ENCODE measurements around the gene ING2. TPM values are rescaled to one million over a fixed set of nuclear protein-coding genes. Genes with fewer than 3 reads are reported as not detected.

Gene ING2
- total and polyA plus RNA-seq, 3 donors from 2014 or later: 38.0 to 47.3 (median 47.2) TPM

DNA sequence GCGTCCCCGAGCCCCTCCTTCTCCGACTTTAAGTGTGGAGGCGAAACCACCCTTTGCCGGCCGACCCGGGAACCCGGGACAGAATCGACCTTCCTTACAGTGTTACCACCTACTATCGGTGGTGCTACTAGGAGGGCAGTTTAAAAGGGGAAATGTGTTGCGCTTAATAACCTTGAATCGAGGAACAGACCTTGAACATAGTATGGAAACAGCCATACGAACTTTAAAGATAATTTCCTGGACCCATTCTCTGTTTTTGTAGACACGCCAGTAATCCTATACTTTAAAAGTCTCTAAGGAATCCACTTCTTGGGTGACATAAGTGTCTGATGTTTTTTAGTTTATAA lies 1.5 kb downstream of the ING2 start:
- Histone ChIP-seq H3K9me3 (no peaks in the 10 kb centered on the region), H3K27me3 (no peaks in the 10 kb centered on the region), H3K4me1 (peaks cover 21% of the 10 kb centered on the region), H3K36me3 (ENCODE audit: low read depth, missing control alignments) (no peaks in the 10 kb centered on the region), H3K4me3 (peak overlapping the region; percentile 91 to 94), H3K27ac (peak overlapping the region; percentile 97 to 99)
- 1 to 4% methylated on average over 9 to 14 of the region's 14 CpGs for WGBS, 2 donors
- DNase-seq: no peak
- no peak for TF ChIP-seq POLR2A (IDR thresholded peaks at IDR 0.05)
- TF ChIP-seq, protein P1, sequence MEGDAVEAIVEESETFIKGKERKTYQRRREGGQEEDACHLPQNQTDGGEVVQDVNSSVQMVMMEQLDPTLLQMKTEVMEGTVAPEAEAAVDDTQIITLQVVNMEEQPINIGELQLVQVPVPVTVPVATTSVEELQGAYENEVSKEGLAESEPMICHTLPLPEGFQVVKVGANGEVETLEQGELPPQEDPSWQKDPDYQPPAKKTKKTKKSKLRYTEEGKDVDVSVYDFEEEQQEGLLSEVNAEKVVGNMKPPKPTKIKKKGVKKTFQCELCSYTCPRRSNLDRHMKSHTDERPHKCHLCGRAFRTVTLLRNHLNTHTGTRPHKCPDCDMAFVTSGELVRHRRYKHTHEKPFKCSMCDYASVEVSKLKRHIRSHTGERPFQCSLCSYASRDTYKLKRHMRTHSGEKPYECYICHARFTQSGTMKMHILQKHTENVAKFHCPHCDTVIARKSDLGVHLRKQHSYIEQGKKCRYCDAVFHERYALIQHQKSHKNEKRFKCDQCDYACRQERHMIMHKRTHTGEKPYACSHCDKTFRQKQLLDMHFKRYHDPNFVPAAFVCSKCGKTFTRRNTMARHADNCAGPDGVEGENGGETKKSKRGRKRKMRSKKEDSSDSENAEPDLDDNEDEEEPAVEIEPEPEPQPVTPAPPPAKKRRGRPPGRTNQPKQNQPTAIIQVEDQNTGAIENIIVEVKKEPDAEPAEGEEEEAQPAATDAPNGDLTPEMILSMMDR (IDR thresholded peaks at IDR 0.05): no peak
- intact Hi-C loops (cut with DNase I; ENCODE audit: low total_unique reads): loop anchor here (5.0 kb wide), 1 partner anchor 151 kb away; the partner anchor contains the start of genes RWDD4 and TRAPPC11

DNA sequence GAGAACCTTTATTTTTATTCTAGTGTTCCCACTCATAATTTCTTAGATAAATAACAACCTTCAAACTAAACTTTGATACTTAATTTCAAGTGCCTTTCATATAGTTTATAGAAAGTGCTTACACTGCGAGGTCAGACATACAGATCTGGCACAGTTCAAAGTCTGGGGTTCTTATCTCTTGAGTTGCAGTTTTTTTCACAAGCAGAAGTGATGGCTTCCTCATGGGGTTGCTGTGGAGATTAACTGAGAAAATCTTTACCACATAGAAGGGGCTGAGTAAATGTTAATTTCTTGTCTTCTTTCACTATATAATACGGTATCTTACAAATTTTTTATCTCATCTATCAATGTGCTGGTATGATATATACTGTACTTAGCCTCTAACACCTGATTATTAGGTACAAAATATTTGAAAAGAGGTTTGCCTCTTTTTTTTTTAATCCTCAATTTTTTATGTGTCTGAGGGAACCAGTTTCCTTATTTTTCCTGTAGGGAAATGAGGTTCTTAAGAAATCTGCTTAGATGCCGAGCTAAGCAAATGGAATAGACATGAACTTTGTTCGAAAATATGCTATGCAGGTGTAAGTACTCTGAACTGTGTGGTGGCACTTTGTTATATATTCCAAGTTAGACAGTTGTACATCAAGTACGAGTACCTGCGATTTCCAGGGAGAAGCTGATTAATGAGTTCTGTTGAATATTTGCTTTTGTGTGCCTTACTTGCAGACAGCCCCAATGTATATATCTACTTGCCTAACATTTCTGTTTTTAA lies 3.3 kb downstream of the ING2 start:
- Histone ChIP-seq H3K36me3 (ENCODE audit: low read depth, missing control alignments) (no peaks in the 10 kb centered on the region), H3K27me3 (no peaks in the 10 kb centered on the region), H3K27ac (peak overlapping the region in 1 of 2 donors; percentile 99), H3K9me3 (no peaks in the 10 kb centered on the region), H3K4me1 (peaks cover 21% of the 10 kb centered on the region), H3K4me3 (no peak overlapping the region)
- intact Hi-C loops (cut with DNase I; ENCODE audit: low total_unique reads): loop anchor here (5.0 kb wide), 1 partner anchor 149 kb away; the partner anchor contains the start of genes RWDD4 and TRAPPC11
- TF ChIP-seq, protein P1 (IDR thresholded peaks at IDR 0.05): no peak
- TF ChIP-seq POLR2A (IDR thresholded peaks at IDR 0.05): no peak
- 36 to 40% methylated on average over 6 of the region's 6 CpGs for WGBS, 2 donors
- DNase-seq: no peak

DNA sequence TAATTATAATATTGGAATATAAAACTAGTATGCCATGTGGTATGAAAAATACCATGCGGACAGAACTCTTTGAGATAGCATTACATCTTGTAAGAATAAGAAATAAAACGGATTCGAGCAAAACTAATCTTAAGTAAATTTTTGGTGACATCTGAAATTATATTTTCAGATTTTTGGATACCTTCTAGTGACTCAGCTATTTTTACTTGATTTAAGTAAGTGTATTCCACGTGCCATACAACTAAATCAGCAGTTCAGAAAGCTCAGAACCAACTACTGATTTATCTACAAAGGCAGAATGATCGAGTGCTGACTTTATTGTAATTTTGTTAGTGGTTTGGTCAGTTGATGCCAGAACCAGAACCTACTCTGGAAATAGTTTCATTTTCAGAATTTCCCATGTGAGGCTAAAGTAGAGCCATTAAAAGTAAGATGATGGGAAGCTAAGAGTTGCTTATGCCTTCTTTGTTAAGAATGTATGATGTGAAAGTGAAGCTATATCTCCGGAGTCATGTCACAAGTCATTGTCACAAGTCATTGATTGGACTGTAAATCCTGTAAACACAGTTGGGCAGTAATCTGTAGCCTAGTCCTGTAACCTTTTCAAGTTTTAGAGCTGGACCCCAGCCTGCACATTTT lies 4.0 kb downstream of the ING2 start:
- DNase-seq: no peak
- no peaks in the 10 kb centered on the region for H3K36me3 ChIP-seq (ENCODE audit: low read depth, missing control alignments)
- TF ChIP-seq POLR2A (IDR thresholded peaks at IDR 0.05): no peak
- TF ChIP-seq, protein P1 (IDR thresholded peaks at IDR 0.05): no peak
- H3K27ac ChIP-seq: no peak overlapping the region
- intact Hi-C loops (cut with DNase I; ENCODE audit: low total_unique reads): loop anchor here (5.0 kb wide), 1 partner anchor 148 kb away; the partner anchor contains the start of genes RWDD4 and TRAPPC11
- peaks cover 21% of the 10 kb centered on the region for H3K4me1 ChIP-seq
- no peak overlapping the region for H3K4me3 ChIP-seq
- H3K9me3 ChIP-seq: no peaks in the 10 kb centered on the region
- H3K27me3 ChIP-seq: no peaks in the 10 kb centered on the region
- 38 to 42% methylated on average over 6 of the region's 6 CpGs for WGBS, 2 donors

DNA sequence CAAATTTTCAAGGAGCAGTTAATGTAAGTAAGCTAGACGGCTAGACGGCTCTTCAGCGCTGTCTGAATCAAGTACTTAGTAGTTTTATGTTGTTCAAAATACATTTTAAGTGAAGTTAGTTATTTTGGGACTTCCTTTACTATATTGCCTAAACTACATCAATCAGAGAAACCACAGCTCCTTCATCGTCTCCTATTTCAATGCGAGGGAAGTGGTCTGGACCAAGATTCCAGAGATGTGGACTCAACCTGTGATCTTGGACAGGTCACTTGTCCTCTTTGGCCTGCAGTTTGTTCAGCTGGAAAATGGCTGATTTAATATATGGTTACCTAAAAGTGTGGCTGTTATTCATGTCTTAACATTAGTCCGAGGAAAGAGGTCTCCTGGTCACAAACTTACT lies 10.6 kb downstream of the ING2 start:
- H3K36me3 ChIP-seq (ENCODE audit: low read depth, missing control alignments): no peaks in the 10 kb centered on the region
- H3K27ac ChIP-seq: no peak overlapping the region
- no peak for DNase-seq
- no peak overlapping the region for H3K4me3 ChIP-seq
- no peaks in the 10 kb centered on the region for H3K9me3 ChIP-seq
- no peaks in the 10 kb centered on the region for H3K4me1 ChIP-seq
- no peaks in the 10 kb centered on the region for H3K27me3 ChIP-seq
- 78 to 81% methylated on average over 6 of the region's 6 CpGs for WGBS, 2 donors
- intact Hi-C loops (cut with DNase I; ENCODE audit: low total_unique reads): no loop called here
- TF ChIP-seq POLR2A (IDR thresholded peaks at IDR 0.05): no peak
- TF ChIP-seq, protein P1 (IDR thresholded peaks at IDR 0.05): no peak

Measured in testis (tissue), 3 donors.